Stimulated activated CD8-positive, alpha-beta memory T cell treated with anti-CD3 and anti-CD28 coated beads, Interleukin-4, amount 100 ng/mL, for 1 hour (primary cell): ENCODE results near the gene YTHDC2.
"Not testable (repeated sequence)": the region's sequence is repeated elsewhere in the genome, so short reads cannot be mapped to it uniquely, and the experiment has no call there.

Experiments used
- DNase-seq, 2 donors: peaks; one replicate each; pipeline ENCODE4 v3.0.0-alpha.2; 2020; ENCODE audit warnings: low read depth in 2 of 2, low spot score in 1 of 2

Gene YTHDC2

DNA sequence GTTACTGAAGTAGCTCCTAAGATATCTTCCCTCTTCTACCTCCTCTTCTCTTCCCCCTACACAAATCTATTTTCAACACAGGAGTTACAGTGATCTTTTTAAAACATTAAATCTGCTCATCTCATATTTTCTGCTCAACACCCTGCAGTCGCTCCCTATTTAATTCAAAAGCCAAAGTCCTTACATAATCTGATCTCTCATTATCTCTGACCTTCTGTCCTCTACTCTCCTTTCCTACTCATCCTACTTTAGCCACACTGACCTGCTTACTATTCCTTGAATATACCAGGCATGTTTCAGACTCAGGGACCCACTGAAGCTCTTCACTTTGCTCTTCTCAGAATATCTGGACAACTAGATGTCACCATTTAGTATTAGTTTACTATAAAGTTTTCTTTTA lies 87.9 kb downstream of the YTHDC2 start:
- no peak for DNase-seq

DNA sequence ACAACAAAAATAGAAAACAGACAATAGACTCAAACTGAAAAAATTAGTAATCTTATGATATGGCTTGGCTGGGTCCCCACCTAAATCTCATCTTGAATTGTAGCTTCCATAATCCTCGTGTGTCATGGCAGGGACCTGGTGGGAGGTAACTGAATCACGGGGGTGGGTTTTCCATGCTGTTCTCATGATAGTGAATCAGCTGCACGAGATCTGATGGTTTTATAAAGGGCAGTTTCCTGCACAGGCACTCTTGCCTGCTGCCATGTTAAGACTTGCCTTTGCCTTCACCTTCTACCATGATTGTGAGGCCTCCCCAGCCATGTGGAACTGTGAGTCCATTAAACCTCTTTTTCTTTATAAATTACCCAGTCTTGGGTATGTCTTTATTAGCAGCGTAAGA lies 89.8 kb downstream of the YTHDC2 start:
- not testable (repeated sequence) for DNase-seq

DNA sequence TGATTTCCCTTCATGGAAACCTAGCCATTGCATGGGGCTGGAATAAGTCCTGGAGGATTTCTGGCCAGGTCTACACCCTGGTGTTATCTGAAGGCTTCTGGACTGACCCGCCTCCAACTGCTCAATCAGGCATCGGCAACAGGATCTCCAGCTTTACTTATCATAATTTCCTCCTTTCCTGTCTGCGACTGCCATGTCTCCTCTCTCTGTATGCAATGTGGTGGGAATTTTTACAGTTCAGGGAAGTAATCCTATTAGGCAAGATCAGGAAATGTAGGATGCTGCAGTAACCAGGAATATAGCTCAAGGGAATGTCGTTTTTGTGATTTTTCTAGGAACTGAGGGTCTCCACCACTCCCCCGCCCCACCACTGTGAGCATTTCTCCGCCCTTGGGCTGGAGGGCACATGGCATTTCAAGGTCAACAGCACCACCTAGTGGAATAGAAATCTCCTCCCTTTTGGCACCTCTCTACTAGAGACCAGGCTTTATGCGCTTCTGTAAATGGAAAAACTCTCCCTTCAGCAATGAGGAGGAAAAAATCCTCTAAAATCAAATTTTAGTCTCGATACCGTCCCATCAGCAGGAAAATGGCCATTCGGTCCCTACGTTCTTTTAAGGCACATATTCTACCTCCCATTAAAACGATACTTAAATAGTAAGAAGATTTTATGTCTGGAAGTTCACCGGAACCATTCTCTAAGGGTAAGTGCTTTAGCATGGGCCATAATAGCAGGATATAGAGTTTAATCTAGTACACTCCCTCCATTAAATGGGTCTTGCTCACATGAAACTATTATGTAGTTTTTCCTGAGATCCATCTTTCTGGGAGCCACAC lies 93.0 kb downstream of the YTHDC2 start:
- DNase-seq, result no peak

DNA sequence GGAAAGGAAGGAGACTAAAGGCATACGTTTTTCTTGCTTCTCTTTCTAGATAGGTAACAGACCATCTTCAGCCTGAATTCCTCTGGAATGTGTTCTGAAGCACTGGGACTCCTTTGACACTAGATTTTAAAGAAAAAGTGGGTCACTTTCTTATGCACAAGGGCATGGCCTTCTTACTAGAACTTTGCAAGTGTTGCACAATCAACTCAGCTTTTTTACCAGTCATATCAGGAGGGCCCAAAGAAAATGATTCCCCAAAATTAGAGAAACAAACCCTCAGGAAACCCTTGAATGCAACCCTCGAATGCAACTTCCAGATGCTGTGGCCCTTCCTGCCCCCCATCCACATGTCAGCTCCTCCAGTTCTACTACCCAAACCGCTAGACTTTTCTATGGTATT lies 93.9 kb downstream of the YTHDC2 start:
- DNase-seq, result no peak

DNA sequence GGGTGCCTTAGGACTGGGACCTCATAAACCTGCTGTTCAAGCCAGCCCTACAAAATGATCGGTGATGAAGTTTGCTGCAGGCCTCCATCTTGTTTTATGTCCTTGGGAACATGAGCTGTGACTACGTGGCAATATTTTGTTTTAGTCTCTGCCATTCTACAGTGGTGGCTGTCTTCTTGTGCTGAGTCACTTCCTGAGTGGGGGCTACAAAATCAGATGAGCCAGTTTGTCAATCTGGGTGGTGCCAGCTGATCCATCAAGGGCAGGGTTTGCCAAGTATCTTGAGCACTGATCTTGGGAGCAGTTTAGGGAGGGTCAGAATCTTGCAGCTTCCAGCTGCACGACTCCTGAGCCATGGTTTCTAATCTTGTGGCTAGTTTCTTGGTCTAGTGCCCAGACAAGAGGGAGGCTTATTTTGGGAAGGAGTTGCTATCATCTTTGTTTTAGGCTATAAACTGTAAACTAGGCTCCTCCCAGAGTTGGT lies 94.7 kb downstream of the YTHDC2 start:
- no peak for DNase-seq

DNA sequence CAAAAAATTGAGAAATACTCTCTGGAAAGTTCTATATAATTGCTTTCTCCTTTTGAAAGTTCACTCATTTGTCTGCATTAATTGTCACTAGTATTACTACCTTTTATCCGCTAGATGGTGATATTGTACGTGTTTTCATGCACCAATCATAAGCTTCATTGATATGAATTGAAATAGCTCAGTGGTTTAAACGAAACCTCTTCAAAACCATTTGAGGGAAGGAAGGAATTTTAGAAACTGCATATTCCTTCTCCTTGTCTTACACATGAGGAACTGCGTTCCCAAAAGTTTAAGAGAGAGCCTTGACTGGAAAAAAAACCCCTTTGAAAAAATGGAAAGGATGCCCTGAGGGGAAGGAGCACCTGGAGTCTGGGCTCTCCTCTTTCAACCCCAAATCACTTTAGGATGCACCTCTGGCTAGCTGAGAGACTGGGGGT lies 98.6 kb downstream of the YTHDC2 start:
- no peak for DNase-seq

DNA sequence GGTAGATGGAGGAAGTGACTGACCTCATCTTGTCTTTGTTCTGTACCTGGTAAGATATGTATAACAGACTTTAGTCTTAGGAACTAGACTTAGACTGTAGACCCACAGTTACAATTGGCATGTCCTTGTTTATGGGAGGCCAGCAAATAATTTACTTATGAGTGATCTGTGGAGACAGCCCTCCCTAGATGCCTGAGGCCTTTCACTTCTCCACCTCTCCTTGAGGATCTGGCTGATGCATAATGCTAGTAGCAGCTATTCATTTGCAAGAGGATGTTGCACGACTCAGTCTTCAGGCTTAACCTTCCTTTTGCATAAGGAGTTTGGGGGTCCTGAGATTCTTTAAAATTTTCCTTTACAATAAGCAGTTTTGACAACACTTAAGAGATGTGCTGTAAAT lies 100.7 kb downstream of the YTHDC2 start:
- no peak for DNase-seq

DNA sequence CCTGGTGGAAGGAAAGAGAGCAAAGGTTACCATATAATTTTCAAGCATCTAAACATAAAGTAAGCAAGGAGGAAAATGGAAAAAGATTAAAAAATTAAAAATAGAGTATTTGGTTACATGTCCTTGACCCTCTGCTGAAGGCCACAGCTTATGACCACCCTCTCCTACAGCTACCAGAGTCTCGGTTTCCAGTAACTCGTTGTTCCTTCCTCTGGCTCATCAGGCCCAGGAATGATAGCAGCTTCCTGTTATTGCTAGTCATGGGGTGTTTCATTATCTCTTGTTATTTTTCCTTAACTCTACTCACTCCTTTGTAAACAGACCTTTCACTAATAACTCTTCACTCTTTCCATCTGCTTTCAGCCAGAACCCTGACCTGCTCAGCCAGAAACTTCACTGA lies 102.2 kb downstream of the YTHDC2 start:
- DNase-seq, result no peak

DNA sequence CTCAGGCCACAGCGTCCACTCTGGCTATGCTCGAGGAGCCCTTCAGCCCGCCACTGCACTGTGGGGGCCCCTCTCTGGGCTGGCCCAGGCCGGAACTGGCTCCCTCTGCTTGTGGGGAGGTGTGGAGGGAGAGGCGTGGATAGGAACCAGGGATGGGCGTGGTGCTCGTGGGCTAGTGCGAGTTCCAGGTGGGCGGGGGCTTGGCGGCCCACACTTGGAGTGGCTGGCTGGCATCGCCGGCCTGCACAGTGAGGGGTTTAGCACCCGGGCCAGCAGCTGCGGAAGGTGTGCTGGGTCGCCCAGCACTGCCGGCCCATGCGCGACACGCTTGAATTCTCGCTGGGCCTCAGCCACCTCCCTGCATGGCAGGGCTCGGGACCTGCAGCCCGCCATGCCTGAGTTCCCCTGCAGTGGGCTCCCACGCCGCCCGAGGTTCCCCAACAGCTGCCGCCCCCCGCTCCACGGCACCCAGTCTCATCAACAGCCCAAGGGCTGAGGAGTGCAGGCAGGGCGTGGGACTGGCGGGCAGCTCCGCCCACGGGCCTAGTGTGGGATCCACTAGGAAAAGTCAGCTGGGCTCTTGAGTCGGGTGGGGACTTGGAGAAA lies 103.8 kb downstream of the YTHDC2 start:
- no peak for DNase-seq

DNA sequence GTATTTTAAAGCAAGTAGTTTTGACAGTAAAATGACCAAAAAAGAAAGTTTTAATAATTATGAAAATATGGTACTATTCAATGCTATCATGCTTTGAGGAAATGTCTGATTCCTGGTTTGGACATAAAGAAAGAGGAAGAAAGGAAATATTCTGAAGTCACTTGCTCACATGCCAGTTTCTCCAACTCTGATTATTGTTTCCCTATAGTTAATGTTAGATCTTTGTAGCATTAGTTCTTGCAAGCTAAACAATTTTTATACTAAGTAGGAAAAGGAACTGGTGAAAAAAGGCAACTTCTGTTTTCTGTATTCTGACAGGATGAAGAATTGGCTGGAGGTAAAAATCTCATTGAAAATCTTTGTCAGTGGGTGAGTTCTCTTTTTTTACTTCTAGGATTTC lies 119.5 kb downstream of the YTHDC2 start:
- no peak for DNase-seq

DNA sequence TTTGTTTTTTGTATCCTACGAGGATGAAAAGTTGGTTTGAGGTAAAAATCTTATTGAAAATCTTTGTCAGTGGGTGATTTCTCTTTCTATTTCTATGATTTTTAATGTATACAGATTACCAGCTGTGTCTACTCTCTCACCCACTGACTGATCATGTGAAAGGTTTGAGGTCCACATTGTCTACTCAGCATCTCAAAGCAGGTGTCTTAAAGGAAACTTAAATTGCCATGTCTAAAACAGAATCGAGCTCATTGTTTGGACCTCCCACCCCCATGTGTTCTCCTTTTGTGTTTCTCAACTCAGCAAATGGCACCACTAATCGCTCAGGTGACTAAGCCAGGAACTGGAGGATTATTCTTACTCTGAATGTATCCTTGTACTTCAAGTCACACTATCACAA lies 121.5 kb downstream of the YTHDC2 start:
- no peak for DNase-seq

DNA sequence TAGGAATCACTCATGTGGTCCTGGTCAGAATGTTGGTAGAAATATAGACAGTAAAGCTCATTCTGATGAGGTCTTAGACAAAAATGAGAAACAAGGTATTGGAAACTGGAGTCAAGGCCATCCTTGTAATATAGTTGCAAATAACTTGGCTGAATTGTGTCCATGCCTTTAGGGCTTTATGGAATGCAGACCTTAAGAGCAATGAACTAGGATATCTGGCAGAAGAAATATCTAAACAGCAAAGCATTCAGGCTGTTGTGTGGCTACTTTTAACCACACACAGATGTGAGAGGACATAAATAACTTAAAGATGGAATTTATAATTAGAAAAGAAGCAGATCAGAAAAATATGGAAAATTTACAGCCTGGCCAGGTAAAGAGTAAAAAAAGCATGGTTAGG lies 128.2 kb downstream of the YTHDC2 start:
- no peak for DNase-seq
